ENCODE results near the gene ALDH6A1. TPM values are rescaled to one million over a fixed set of nuclear protein-coding genes. Genes with fewer than 3 reads are reported as not detected.

The ALDH6A1 gene
- polyA plus RNA-seq, 1 donor from 2014 or later: 14.3 TPM

- peak overlapping the region; percentile 82 to 96 (median 91) for H3K27ac Mint-ChIP-seq
- H3K4me3 Mint-ChIP-seq: peak overlapping the region; percentile 94 to 96 (median 94)
- no peaks in the 10 kb centered on the region for H3K9me3 Mint-ChIP-seq
- H3K27me3 Mint-ChIP-seq: no peaks in the 10 kb centered on the region
- no peaks in the 10 kb centered on the region for H3K36me3 Mint-ChIP-seq
- H3K4me1 Mint-ChIP-seq: peaks cover 7 to 12% (median 7%) of the 10 kb centered on the region in 3 donors
Observed at GRCh38 chr14:74019408-74020137, 64.7 kb downstream of the ALDH6A1 start.

GRCh38 chr14:74018586-74019407 lies 65.5 kb downstream of the ALDH6A1 start, which contains the start of the genes BBOF1 and ENTPD5:
Gene BBOF1, plus strand, starts transcription at chr14:74019349. Its CDS starts 130 bp downstream, at chr14:74019479.
Gene ENTPD5, minus strand, starts transcription at chr14:74019288. Its CDS starts 31,186 bp downstream, at chr14:73988102.
- no peaks in the 10 kb centered on the region for H3K9me3 Mint-ChIP-seq
- H3K4me3 Mint-ChIP-seq: peak within 1 kb of the TSS; percentile 94 to 96 (median 96)
- H3K36me3 Mint-ChIP-seq: no peaks in the 10 kb centered on the region
- H3K4me1 Mint-ChIP-seq: peaks cover 7 to 12% (median 7%) of the 10 kb centered on the region in 3 donors
- H3K27me3 Mint-ChIP-seq: no peaks in the 10 kb centered on the region
- H3K27ac Mint-ChIP-seq: peak within 1 kb of the TSS; percentile 82 to 96 (median 91)

GRCh38 chr14:74018174-74018585 lies 66.1 kb downstream of the ALDH6A1 start:
- Mint-ChIP-seq H3K4me1 (peaks cover 7 to 12% (median 7%) of the 10 kb centered on the region in 3 donors), H3K27ac (peak overlapping the region; percentile 82 to 96 (median 87)), H3K9me3 (no peaks in the 10 kb centered on the region), H3K36me3 (no peaks in the 10 kb centered on the region), H3K4me3 (peak overlapping the region; percentile 94 to 96 (median 96)), H3K27me3 (no peaks in the 10 kb centered on the region)

GRCh38 chr14:74015963-74016362 lies 68.3 kb downstream of the ALDH6A1 start:
- Mint-ChIP-seq H3K27ac (no peak overlapping the region), H3K36me3 (peaks cover 3% of the 10 kb centered on the region), H3K4me3 (no peak overlapping the region), H3K27me3 (no peaks in the 10 kb centered on the region), H3K9me3 (no peaks in the 10 kb centered on the region), H3K4me1 (peaks cover 7 to 12% (median 7%) of the 10 kb centered on the region in 3 donors)

- Mint-ChIP-seq H3K4me1 (peaks cover 7 to 12% (median 7%) of the 10 kb centered on the region in 3 donors), H3K4me3 (no peak overlapping the region), H3K27ac (no peak overlapping the region), H3K36me3 (peaks cover 3% of the 10 kb centered on the region), H3K9me3 (no peaks in the 10 kb centered on the region), H3K27me3 (no peaks in the 10 kb centered on the region)
Observed at GRCh38 chr14:74015176-74015575, 69.1 kb downstream of the ALDH6A1 start.

- H3K9me3 Mint-ChIP-seq: no peaks in the 10 kb centered on the region
- no peak overlapping the region for H3K27ac Mint-ChIP-seq
- H3K4me1 Mint-ChIP-seq: peaks cover 3 to 6% (median 5%) of the 10 kb centered on the region in 3 donors
- H3K4me3 Mint-ChIP-seq: no peak overlapping the region
- no peaks in the 10 kb centered on the region for H3K27me3 Mint-ChIP-seq
- peaks cover 3% of the 10 kb centered on the region for H3K36me3 Mint-ChIP-seq
Observed at GRCh38 chr14:74014299-74014698, 70.0 kb downstream of the ALDH6A1 start.

GRCh38 chr14:74008843-74009499 lies 75.3 kb downstream of the ALDH6A1 start:
- H3K4me1 Mint-ChIP-seq: no peaks in the 10 kb centered on the region
- H3K9me3 Mint-ChIP-seq: no peaks in the 10 kb centered on the region
- no peaks in the 10 kb centered on the region for H3K27me3 Mint-ChIP-seq
- H3K4me3 Mint-ChIP-seq: no peak overlapping the region
- H3K36me3 Mint-ChIP-seq: peaks cover 5% of the 10 kb centered on the region
- H3K27ac Mint-ChIP-seq: no peak overlapping the region

Other genes with a start within 250 kb of the ALDH6A1 start
- 2.0 TPM for gene PTGR2, start 232.6 kb downstream of the ALDH6A1 start, polyA plus RNA-seq
- gene ZNF410, start 197.6 kb downstream of the ALDH6A1 start, polyA plus RNA-seq: 65.3 TPM
- gene FAM161B, start 134.4 kb downstream of the ALDH6A1 start, polyA plus RNA-seq: 2.4 TPM
- 18.9 TPM for gene COQ6, start 134.2 kb downstream of the ALDH6A1 start, polyA plus RNA-seq
- 2.9 TPM for gene ENTPD5, start 65.2 kb downstream of the ALDH6A1 start, polyA plus RNA-seq
- 2.2 TPM for gene BBOF1, start 65.1 kb downstream of the ALDH6A1 start, polyA plus RNA-seq
- gene LIN52, start 503 bp upstream of the ALDH6A1 start, polyA plus RNA-seq: 10.4 TPM
- gene VSX2, start 155.0 kb upstream of the ALDH6A1 start, polyA plus RNA-seq: not detected
- gene ABCD4, start 218.5 kb upstream of the ALDH6A1 start, polyA plus RNA-seq: 23.3 TPM